ENCODE results near the gene STAB2. TPM values are rescaled to one million over a fixed set of nuclear protein-coding genes. Genes with fewer than 3 reads are reported as not detected.

Gene STAB2
- total RNA-seq, 2 experiments from 2014 or later = not detected

- Histone ChIP-seq H4K20me1 (ENCODE audit: insufficient read depth, low read length) (no peaks in the 10 kb centered on the region), H3K9me2 (ENCODE audit: insufficient read depth, low read length) (no peaks in the 10 kb centered on the region), H3K79me2 (ENCODE audit: insufficient read depth, low read depth, low read length) (no peaks in the 10 kb centered on the region), H3K27ac (ENCODE audit: low read depth, low read length, poor library complexity, severe bottlenecking) (no peak overlapping the region), H3K4me2 (ENCODE audit: low read length) (no peak overlapping the region), H2AFZ (ENCODE audit: low read length) (no peak overlapping the region), H3K4me3 (ENCODE audit: low read depth, low read length, poor library complexity, severe bottlenecking) (no peak overlapping the region), H3K9me3 (ENCODE audit: low read length) (no peaks in the 10 kb centered on the region), H3K4me1 (ENCODE audit: insufficient read depth, low read length, poor library complexity, severe bottlenecking) (no peaks in the 10 kb centered on the region), H3K36me3 (ENCODE audit: insufficient read depth, low read length) (peaks cover 9% of the 10 kb centered on the region; the same call in 1 of the 2 replicates)
- intact Hi-C loops (cut with micrococcal nuclease; ENCODE audit: unreplicated experiment) = no loop called here
- ChIA-PET POLR2A (interaction anchor here (0.7 kb wide), 1 partner anchor 1876 kb away, joined by 5 read pairs; no protein-coding TSS in a partner anchor), CTCF (ENCODE audit: unreplicated experiment) (no interaction called here)
- BruUV-seq (replicated peaks) = no TSS peak
- no peak for DNase-seq (ENCODE audit: low spot score)
- TF ChIP-seq, protein P1, sequence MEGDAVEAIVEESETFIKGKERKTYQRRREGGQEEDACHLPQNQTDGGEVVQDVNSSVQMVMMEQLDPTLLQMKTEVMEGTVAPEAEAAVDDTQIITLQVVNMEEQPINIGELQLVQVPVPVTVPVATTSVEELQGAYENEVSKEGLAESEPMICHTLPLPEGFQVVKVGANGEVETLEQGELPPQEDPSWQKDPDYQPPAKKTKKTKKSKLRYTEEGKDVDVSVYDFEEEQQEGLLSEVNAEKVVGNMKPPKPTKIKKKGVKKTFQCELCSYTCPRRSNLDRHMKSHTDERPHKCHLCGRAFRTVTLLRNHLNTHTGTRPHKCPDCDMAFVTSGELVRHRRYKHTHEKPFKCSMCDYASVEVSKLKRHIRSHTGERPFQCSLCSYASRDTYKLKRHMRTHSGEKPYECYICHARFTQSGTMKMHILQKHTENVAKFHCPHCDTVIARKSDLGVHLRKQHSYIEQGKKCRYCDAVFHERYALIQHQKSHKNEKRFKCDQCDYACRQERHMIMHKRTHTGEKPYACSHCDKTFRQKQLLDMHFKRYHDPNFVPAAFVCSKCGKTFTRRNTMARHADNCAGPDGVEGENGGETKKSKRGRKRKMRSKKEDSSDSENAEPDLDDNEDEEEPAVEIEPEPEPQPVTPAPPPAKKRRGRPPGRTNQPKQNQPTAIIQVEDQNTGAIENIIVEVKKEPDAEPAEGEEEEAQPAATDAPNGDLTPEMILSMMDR (conservative IDR thresholded peaks at IDR 0.05; ENCODE audit: low read length) = no peak
- no peak for TF ChIP-seq EZH2phosphoT487 (IDR thresholded peaks at IDR 0.05; ENCODE audit: borderline replicate concordance, low read depth, low read length)
Measured at GRCh38 chr12:103785243-103786031, 198.4 kb downstream of the STAB2 start.

DNA sequence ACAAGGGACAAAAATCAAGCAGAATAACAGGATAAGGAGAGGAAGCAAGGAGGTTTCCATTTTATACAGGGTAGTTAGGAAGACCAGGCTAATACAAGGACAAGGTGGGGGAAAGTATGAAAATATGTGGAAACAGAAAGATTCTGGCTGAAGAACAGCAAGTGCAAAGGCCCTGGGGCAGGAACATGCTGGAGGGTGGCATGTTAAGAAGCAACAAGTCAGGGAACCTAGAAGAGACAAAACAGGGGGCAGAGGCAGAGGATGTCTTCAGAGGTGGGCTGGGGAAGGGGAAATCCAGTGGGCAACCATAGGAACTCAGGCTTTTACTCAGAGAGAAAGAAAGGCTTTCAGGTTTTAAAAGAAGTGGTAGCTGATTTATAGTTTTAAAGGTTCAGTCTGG lies 199.1 kb downstream of the STAB2 start:
- Histone ChIP-seq H3K9me2 (ENCODE audit: insufficient read depth, low read length) (no peaks in the 10 kb centered on the region), H3K4me1 (ENCODE audit: insufficient read depth, low read length, poor library complexity, severe bottlenecking) (no peaks in the 10 kb centered on the region), H3K9me3 (ENCODE audit: low read length) (no peaks in the 10 kb centered on the region), H3K4me2 (ENCODE audit: low read length) (no peak overlapping the region), H3K36me3 (ENCODE audit: insufficient read depth, low read length) (peaks cover 9% of the 10 kb centered on the region; the same call in 1 of the 2 replicates), H2AFZ (ENCODE audit: low read length) (no peak overlapping the region), H3K79me2 (ENCODE audit: insufficient read depth, low read depth, low read length) (no peaks in the 10 kb centered on the region), H3K4me3 (ENCODE audit: low read depth, low read length, poor library complexity, severe bottlenecking) (no peak overlapping the region), H3K27ac (ENCODE audit: low read depth, low read length, poor library complexity, severe bottlenecking) (no peak overlapping the region), H4K20me1 (ENCODE audit: insufficient read depth, low read length) (no peaks in the 10 kb centered on the region)
- ChIA-PET CTCF (ENCODE audit: unreplicated experiment) (no interaction called here), POLR2A (no interaction called here)
- no peak for TF ChIP-seq EZH2phosphoT487 (IDR thresholded peaks at IDR 0.05; ENCODE audit: borderline replicate concordance, low read depth, low read length)
- TF ChIP-seq, protein P1 (conservative IDR thresholded peaks at IDR 0.05; ENCODE audit: low read length) = no peak
- BruUV-seq (replicated peaks) = no TSS peak
- intact Hi-C loops (cut with micrococcal nuclease; ENCODE audit: unreplicated experiment) = no loop called here
- DNase-seq (ENCODE audit: low spot score) = no peak

DNA sequence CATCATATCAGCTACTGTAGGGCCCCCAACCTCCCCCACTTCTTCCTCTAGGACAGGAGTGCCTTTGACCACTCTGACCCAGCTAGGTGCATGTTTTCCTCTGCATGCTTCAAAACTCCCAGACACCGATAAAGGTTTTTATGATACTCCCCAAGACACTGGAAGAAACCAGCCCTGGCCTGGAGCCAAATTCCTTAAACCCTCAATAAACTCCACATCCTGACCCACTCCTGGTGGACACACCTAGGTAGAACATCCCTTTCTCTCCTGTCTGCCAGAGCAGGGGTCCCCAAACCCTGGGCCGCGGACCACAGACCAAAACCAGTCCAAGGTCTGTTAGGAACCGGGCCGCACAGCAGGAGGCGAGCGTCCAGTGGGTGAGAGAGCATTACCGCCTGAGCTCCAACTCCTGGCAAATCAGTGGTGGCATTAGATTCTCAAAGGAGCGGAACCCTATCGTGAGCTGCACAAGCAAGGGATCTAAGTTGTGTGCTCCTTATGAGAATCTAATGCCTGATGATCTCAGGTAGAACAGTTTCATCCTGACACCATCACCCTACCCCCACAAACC lies 204.4 kb downstream of the STAB2 start:
- Histone ChIP-seq H3K27ac (ENCODE audit: low read depth, low read length, poor library complexity, severe bottlenecking) (no peak overlapping the region), H3K79me2 (ENCODE audit: insufficient read depth, low read depth, low read length) (no peaks in the 10 kb centered on the region), H3K9me2 (ENCODE audit: insufficient read depth, low read length) (no peaks in the 10 kb centered on the region), H3K9me3 (ENCODE audit: low read length) (no peaks in the 10 kb centered on the region), H3K36me3 (ENCODE audit: insufficient read depth, low read length) (no peaks in the 10 kb centered on the region), H2AFZ (ENCODE audit: low read length) (no peak overlapping the region), H3K4me3 (ENCODE audit: low read depth, low read length, poor library complexity, severe bottlenecking) (no peak overlapping the region), H3K4me1 (ENCODE audit: insufficient read depth, low read length, poor library complexity, severe bottlenecking) (no peaks in the 10 kb centered on the region), H4K20me1 (ENCODE audit: insufficient read depth, low read length) (no peaks in the 10 kb centered on the region), H3K4me2 (ENCODE audit: low read length) (no peak overlapping the region)
- TF ChIP-seq EZH2phosphoT487 (IDR thresholded peaks at IDR 0.05; ENCODE audit: borderline replicate concordance, low read depth, low read length) = no peak
- TF ChIP-seq, protein P1 (conservative IDR thresholded peaks at IDR 0.05; ENCODE audit: low read length) = no peak
- no TSS peak for BruUV-seq (replicated peaks)
- ChIA-PET CTCF (ENCODE audit: unreplicated experiment) (no interaction called here), POLR2A (no interaction called here)
- DNase-seq (ENCODE audit: low spot score) = no peak
- intact Hi-C loops (cut with micrococcal nuclease; ENCODE audit: unreplicated experiment) = no loop called here
